HEK293 (cell line): ENCODE results near the gene STRN4.

Experiments used
- CTCF ChIA-PET: fragments of 350-600 bp; formaldehyde crosslinking; extraction: SDS; loops from one replicate; lab custom pipeline; 2021; ENCODE audit warnings: antibody characterized with exemption; lab: Yijun Ruan, JAX
- POLR2A ChIA-PET: fragments of 300-600 bp; formaldehyde crosslinking; extraction: SDS; loops from one replicate; lab custom pipeline; 2020; ENCODE audit warnings: antibody characterized with exemption, inconsistent platforms; lab: Yijun Ruan, JAX
- H3K27ac ChIP-seq: fragments of 200-500 bp; sonication (Bioruptor generic); 2 replicates; pipeline ENCODE4 v1.5.1; 2014; ENCODE audit warnings: low read depth, low read length, control low read depth, inconsistent platforms; ENCODE audit errors: extremely low read depth
- H3K36me3 ChIP-seq, 2 experiments: fragments of 200-500 bp in 1 of 2; sonication (Bioruptor generic) in 1 of 2; 1 replicate in 1 of 2; 2 replicates in 1 of 2; pipeline ENCODE4 v1.5.1; 2014 to 2017; ENCODE audit warnings: inconsistent platforms in 2 of 2, low read length in 2 of 2; ENCODE audit not compliant: control insufficient read depth in 2 of 2, insufficient read depth in 1 of 2
- H3K4me1 ChIP-seq: fragments of 200-500 bp; sonication (Bioruptor generic); 2 replicates; pipeline ENCODE4 v1.5.1; 2014; ENCODE audit warnings: mild to moderate bottlenecking, low read length, inconsistent platforms; ENCODE audit not compliant: control insufficient read depth, insufficient read depth
- H3K4me3 ChIP-seq: 2 replicates; pipeline ENCODE4 v1.5.1; 2011; ENCODE audit warnings: low read depth, mild to moderate bottlenecking, control low read depth, low read length, moderate library complexity
- H3K9me3 ChIP-seq: fragments of 200-500 bp; sonication (Bioruptor generic); 2 replicates; pipeline ENCODE4 v1.5.1; 2014; ENCODE audit warnings: low read depth, low read length, inconsistent platforms; ENCODE audit not compliant: control insufficient read depth, insufficient read depth
- GFI1B ChIP-seq: fragments of 450-650 bp; formaldehyde crosslinking; IDR thresholded peaks from 2 replicates; pipeline ENCODE4 v1.5.1; 2016; ENCODE audit warnings: missing biosample characterization, missing genetic modification characterization
- GLIS1 ChIP-seq: fragments of 450-650 bp; formaldehyde crosslinking; IDR thresholded peaks from 2 replicates; pipeline ENCODE4 v1.5.1; 2016; ENCODE audit warnings: missing biosample characterization, missing genetic modification characterization
- HOXA7 ChIP-seq: sonication (generic); formaldehyde crosslinking; IDR thresholded peaks from 2 replicates; pipeline ENCODE4 v1.8.1; 2022; ENCODE audit warnings: missing genetic modification reagents, borderline replicate concordance
- HOXC10 ChIP-seq: sonication (generic); formaldehyde crosslinking; IDR thresholded peaks from 2 replicates; pipeline ENCODE4 v1.8.1; 2023; ENCODE audit warnings: mild to moderate bottlenecking, missing genetic modification reagents
- OSR2 ChIP-seq: fragments of 450-650 bp; formaldehyde crosslinking; IDR thresholded peaks from 2 replicates; pipeline ENCODE4 v1.5.1; 2016; ENCODE audit warnings: missing biosample characterization, missing genetic modification characterization
- PBX3 ChIP-seq: sonication (generic); formaldehyde crosslinking; IDR thresholded peaks from 2 replicates; pipeline ENCODE4 v1.8.1; 2022; ENCODE audit warnings: mild to moderate bottlenecking, moderate library complexity, missing genetic modification reagents
- REST ChIP-seq: fragments of 450-650 bp; formaldehyde crosslinking; IDR thresholded peaks from 2 replicates; pipeline ENCODE4 v1.5.1; 2016; ENCODE audit warnings: missing biosample characterization, missing genetic modification characterization
- SP3 ChIP-seq: fragments of 450-650 bp; formaldehyde crosslinking; IDR thresholded peaks from 2 replicates; pipeline ENCODE4 v1.5.1; 2016; ENCODE audit warnings: missing biosample characterization, missing genetic modification characterization
- TRIM28 ChIP-seq: IDR thresholded peaks from 2 replicates; pipeline ENCODE4 v1.6.1; 2011; ENCODE audit warnings: low read length, control low read depth, borderline replicate concordance
- YY2 ChIP-seq: fragments of 450-650 bp; formaldehyde crosslinking; IDR thresholded peaks from 2 replicates; pipeline ENCODE4 v1.5.1; 2016; ENCODE audit warnings: missing biosample characterization, missing genetic modification characterization
- ZBTB1 ChIP-seq: fragments of 450-650 bp; formaldehyde crosslinking; IDR thresholded peaks from 2 replicates; pipeline ENCODE4 v1.5.1; 2016; ENCODE audit warnings: missing biosample characterization, missing genetic modification characterization
- ZBTB26 ChIP-seq: fragments of 450-650 bp; formaldehyde crosslinking; optimal IDR thresholded peaks from 2 replicates; pipeline ENCODE3; 2016; ENCODE audit warnings: missing biosample characterization, mild to moderate bottlenecking, missing genetic modification characterization
- ZIC2 ChIP-seq: fragments of 450-650 bp; formaldehyde crosslinking; IDR thresholded peaks from 2 replicates; pipeline ENCODE4 v1.5.1; 2016; ENCODE audit warnings: missing biosample characterization, missing genetic modification characterization
- ZNF10 ChIP-seq: fragments of 450-650 bp; formaldehyde crosslinking; IDR thresholded peaks from 2 replicates; pipeline ENCODE4 v1.5.1; 2017; ENCODE audit warnings: missing biosample characterization, missing genetic modification characterization
- ZNF18 ChIP-seq: fragments of 450-650 bp; formaldehyde crosslinking; IDR thresholded peaks from 2 replicates; pipeline ENCODE4 v1.5.1; 2016; ENCODE audit warnings: missing biosample characterization, missing genetic modification characterization
- ZNF184 ChIP-seq: fragments of 450-650 bp; IDR thresholded peaks from 2 replicates; pipeline ENCODE4 v1.5.1; 2018; ENCODE audit warnings: missing biosample characterization, mild to moderate bottlenecking, missing genetic modification characterization
- ZNF221 ChIP-seq: fragments of 450-650 bp; formaldehyde crosslinking; IDR thresholded peaks from 2 replicates; pipeline ENCODE4 v1.5.1; 2017; ENCODE audit warnings: missing biosample characterization, missing genetic modification characterization, borderline replicate concordance
- ZNF280D ChIP-seq: fragments of 450-650 bp; formaldehyde crosslinking; IDR thresholded peaks from 2 replicates; pipeline ENCODE4 v1.5.1; 2016; ENCODE audit warnings: missing biosample characterization, missing genetic modification characterization
- ZNF292 ChIP-seq: fragments of 450-650 bp; formaldehyde crosslinking; IDR thresholded peaks from 2 replicates; pipeline ENCODE4 v1.5.1; 2016; ENCODE audit warnings: low read depth, missing biosample characterization, missing genetic modification characterization, borderline replicate concordance
- ZNF350 ChIP-seq: fragments of 450-650 bp; formaldehyde crosslinking; IDR thresholded peaks from 2 replicates; pipeline ENCODE4 v1.5.0; 2017; ENCODE audit warnings: missing biosample characterization, mild to moderate bottlenecking, missing genetic modification characterization
- ZNF488 ChIP-seq: fragments of 450-650 bp; formaldehyde crosslinking; IDR thresholded peaks from 2 replicates; pipeline ENCODE4 v1.5.1; 2016; ENCODE audit warnings: missing biosample characterization, missing genetic modification characterization
- ZNF623 ChIP-seq: fragments of 450-650 bp; formaldehyde crosslinking; IDR thresholded peaks from 2 replicates; pipeline ENCODE4 v1.5.1; 2016; ENCODE audit warnings: missing biosample characterization, missing genetic modification characterization
- ZNF776 ChIP-seq: fragments of 450-650 bp; formaldehyde crosslinking; IDR thresholded peaks from 2 replicates; pipeline ENCODE4 v1.5.0; 2017; ENCODE audit warnings: missing biosample characterization, missing genetic modification characterization, borderline replicate concordance
- ZNF791 ChIP-seq: fragments of 450-650 bp; formaldehyde crosslinking; IDR thresholded peaks from 2 replicates; pipeline ENCODE4 v1.5.1; 2016; ENCODE audit warnings: missing biosample characterization, missing genetic modification characterization
- ZSCAN23 ChIP-seq: fragments of 450-650 bp; formaldehyde crosslinking; IDR thresholded peaks from 2 replicates; pipeline ENCODE4 v1.5.1; 2016; ENCODE audit warnings: missing biosample characterization, missing genetic modification characterization
- ZXDB ChIP-seq: fragments of 450-650 bp; formaldehyde crosslinking; IDR thresholded peaks from 2 replicates; pipeline ENCODE4 v1.5.1; 2016; ENCODE audit warnings: missing biosample characterization, missing genetic modification characterization

STRN4 gene

GRCh38 chr19:46725859-46726393 lies 20.3 kb downstream of the STRN4 start:
- no peaks in the 10 kb centered on the region for H3K9me3 ChIP-seq
- no peaks in the 10 kb centered on the region; the same call in 1 of the 2 replicates for H3K4me1 ChIP-seq
- peaks cover 25 to 99% of the 10 kb centered on the region in 2 experiments; a peak in 2 of 3 replicates for H3K36me3 ChIP-seq
- ChIA-PET POLR2A (no interaction called here), CTCF (interaction anchor here (0.8 to 6.3 kb wide), 3 partner anchors 20 to 251 kb away, joined by 3 to 69 read pairs (median 6); no protein-coding TSS in a partner anchor)
- H3K27ac ChIP-seq = no peak overlapping the region
- no peak overlapping the region for H3K4me3 ChIP-seq
- no peak for TF ChIP-seq SP3 (tag by site-specific recombination)
- TF ChIP-seq ZNF184 (tag by site-specific recombination) = no peak
- no peak for TF ChIP-seq ZXDB (tag by site-specific recombination)
- no peak for TF ChIP-seq ZBTB26 (tag by site-specific recombination)
- no peak for TF ChIP-seq HOXC10 (CRISPR knock-in tag)
- peak; percentile 53 for TF ChIP-seq GLIS1 (tag by site-specific recombination)
- no peak for TF ChIP-seq YY2 (tag by site-specific recombination)
- TF ChIP-seq ZNF350 (tag by site-specific recombination) = no peak
- TF ChIP-seq ZNF791 = no peak
- no peak for TF ChIP-seq HOXA7 (CRISPR knock-in tag)
- no peak for TF ChIP-seq ZNF18 (tag by site-specific recombination)
- no peak for TF ChIP-seq PBX3 (CRISPR knock-in tag)
- TF ChIP-seq ZNF776 (tag by site-specific recombination) = no peak
- TF ChIP-seq ZNF280D (tag by site-specific recombination) = no peak
- TF ChIP-seq ZNF221 (tag by site-specific recombination) = no peak
- TF ChIP-seq REST (tag by site-specific recombination) = no peak
- no peak for TF ChIP-seq TRIM28
- TF ChIP-seq GFI1B (tag by site-specific recombination) = no peak
- no peak for TF ChIP-seq ZNF488 (tag by site-specific recombination)
- no peak for TF ChIP-seq ZNF10 (tag by site-specific recombination)
- no peak for TF ChIP-seq OSR2 (tag by site-specific recombination)
- TF ChIP-seq ZBTB1 = no peak
- TF ChIP-seq ZNF623 (tag by site-specific recombination) = 0 out of 2 replicates have a peak, but pooled peaks have one; percentile 41
- no peak for TF ChIP-seq ZNF292 (tag by site-specific recombination)
- TF ChIP-seq ZIC2 (tag by site-specific recombination) = peak; percentile 82
- TF ChIP-seq ZSCAN23 (tag by site-specific recombination) = no peak
